Ishikawa (cell line): Measurements from ENCODE around the gene PHF21A.

ENCODE experiments used
- TAF1 ChIP-seq: IDR thresholded peaks from 2 replicates; pipeline ENCODE4 v1.6.1; 2012; ENCODE audit warnings: low read depth, mild to moderate bottlenecking
- TF ChIP-seq, protein P1 (sequence below): IDR thresholded peaks from 2 replicates; pipeline ENCODE4 v1.6.1; 2012

GRCh38 chr11:45917286-45917622, 204.0 kb downstream of the PHF21A start:
- TF ChIP-seq, protein P1, sequence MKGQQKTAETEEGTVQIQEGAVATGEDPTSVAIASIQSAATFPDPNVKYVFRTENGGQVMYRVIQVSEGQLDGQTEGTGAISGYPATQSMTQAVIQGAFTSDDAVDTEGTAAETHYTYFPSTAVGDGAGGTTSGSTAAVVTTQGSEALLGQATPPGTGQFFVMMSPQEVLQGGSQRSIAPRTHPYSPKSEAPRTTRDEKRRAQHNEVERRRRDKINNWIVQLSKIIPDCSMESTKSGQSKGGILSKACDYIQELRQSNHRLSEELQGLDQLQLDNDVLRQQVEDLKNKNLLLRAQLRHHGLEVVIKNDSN: no peak
- no peak for TF ChIP-seq TAF1
